Bronchus fibroblast of lung (primary cell): ENCODE data around the gene NLRP9. TPM values are rescaled to one million over a fixed set of nuclear protein-coding genes. Genes with fewer than 3 reads are reported as not detected.

Experiments
- total RNA-seq: library from RNA; depleted of rRNA; stranded (reverse); fragments of >200 nt; gene quantifications from 2 replicates; pipeline ENCODE4 v1.2.3, GENCODE V29; 2015

Gene NLRP9
- total RNA-seq, result not detected in 2 replicates

DNA sequence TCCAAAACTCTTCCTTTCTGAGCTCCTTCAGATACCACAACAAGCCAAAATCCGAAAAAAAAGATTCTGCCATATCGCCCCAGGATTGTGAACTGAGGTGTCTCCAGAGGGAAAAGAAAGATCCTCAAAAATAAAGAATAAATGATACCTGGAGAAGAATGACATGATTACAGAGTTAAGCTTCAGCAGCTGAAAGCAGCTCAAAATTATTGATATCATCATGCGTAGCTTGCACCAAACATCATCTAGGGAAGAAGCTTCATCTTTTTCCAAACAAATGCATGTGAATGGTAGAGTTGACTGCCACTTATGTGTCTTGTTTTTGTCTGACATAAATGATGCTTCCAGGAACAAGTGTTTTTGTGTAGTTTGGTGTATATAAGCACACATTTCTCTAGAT is at the start of gene NLRP9:
TSS of gene NLRP9 (minus strand) at position 101 of the 400 bp plus-strand sequence. CDS start at position 73, 28 bp downstream.

DNA sequence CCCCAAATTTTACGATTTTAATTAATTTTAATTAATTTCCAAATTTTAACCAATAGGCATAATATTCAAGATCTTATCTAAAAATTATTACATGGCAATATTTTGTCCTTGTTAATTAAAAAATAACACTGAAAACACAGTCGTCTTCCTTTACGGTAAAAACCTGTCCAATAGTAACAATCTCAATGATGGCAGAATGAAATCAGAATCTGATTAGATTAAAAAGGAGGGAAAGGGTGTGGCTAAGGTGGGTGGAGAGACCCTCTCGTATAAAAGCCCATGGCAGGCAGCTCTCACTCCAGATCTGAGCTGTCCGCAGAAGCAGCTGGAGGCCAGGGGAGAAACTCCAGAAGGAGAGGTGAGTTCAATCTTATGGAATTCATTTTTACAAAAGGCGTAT is 30.6 kb upstream of the NLRP9 start, which contains the start of gene RFPL4AL1:
TSS of gene RFPL4AL1 (plus strand) at position 301 of the 400 bp plus-strand sequence. CDS start 2,687 bp downstream, outside the sequence.

DNA sequence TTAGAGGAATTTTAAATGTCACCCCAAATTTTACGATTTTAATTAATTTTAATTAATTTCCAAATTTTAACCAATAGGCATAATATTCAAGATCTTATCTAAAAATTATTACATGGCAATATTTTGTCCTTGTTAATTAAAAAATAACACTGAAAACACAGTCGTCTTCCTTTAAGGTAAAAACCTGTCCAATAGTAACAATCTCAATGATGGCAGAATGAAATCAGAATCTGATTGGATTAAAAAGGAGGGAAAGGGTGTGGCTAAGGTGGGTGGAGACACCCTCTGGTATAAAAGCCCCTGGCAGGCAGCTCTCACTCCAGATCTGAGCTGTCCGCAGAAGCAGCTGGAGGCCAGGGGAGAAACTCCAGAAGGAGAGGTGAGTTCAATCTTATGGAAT is 20.6 kb upstream of the NLRP9 start, which contains the start of gene RFPL4A:
TSS of gene RFPL4A (plus strand) at position 301 of the 400 bp plus-strand sequence. CDS start 2,704 bp downstream, outside the sequence.

DNA sequence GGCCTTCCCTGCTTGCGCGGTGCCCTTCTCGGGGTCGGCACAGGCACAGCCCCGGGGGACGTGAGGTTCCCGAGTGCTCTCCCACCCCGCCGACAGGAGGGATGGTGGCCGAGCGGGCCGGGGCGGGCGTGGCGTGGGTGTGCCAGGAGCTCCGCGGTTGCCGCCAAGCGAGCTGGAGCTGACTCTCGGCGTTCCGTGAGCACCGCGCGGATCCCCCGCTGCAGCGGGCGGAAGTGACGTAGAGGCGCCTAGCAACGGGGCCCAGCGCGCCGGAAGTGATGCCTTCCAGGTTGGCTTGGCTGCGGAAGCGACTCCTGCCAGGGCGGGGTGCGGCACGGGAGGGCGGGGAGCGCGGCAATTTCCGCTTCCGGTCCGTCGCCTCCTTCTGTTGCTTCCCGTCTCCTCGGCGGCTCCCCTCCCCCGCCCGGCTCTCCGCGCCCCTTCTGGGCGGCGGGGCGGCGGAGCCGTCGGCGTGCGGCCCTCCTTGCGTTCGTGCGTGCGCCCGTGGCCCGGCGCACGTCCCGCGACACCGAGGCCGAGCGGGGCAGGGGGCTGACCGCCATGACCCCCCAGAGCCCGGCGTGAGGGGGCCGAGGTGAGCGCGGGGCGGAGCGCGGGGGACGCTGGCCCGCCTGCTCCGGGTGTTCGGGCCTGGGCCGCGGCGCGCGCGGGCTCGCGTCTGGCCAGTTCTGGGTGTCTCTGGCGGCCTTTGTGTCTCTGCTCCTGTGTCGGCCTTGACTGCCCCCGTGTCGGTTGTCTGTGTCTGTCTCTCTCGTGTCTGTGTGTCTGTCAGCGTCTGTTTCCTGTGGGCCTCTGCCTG is 63.2 kb downstream of the NLRP9 start, which contains the start of gene EPN1:
TSS of gene EPN1 (plus strand) at position 386 of the 820 bp plus-strand sequence. CDS start 3,402 bp downstream, outside the sequence.

Other genes with a start within 250 kb of the NLRP9 start
- 0.89 and 1.7 TPM in 2 replicates for gene SSC5D, start 250.0 kb downstream of the NLRP9 start, total RNA-seq
- not detected in 2 replicates for gene SBK2, start 201.3 kb downstream of the NLRP9 start, total RNA-seq
- gene SBK3, start 192.9 kb downstream of the NLRP9 start, total RNA-seq, result 0.15 TPM in 1 of 2 replicates, not detected in the other
- gene ZNF579, start 157.6 kb downstream of the NLRP9 start, total RNA-seq, result 5.0 and 5.2 TPM in 2 replicates
- gene FIZ1, start 138.9 kb downstream of the NLRP9 start, total RNA-seq, result 4.5 and 4.9 TPM in 2 replicates
- 19.3 and 19.7 TPM in 2 replicates for gene ZNF524, start 138.1 kb downstream of the NLRP9 start, total RNA-seq
- 2.4 and 3.2 TPM in 2 replicates for gene ZNF865, start 132.8 kb downstream of the NLRP9 start, total RNA-seq
- gene ZNF784, start 113.8 kb downstream of the NLRP9 start, total RNA-seq, result 1.9 and 3.0 TPM in 2 replicates
- gene ZNF580, start 97.4 kb downstream of the NLRP9 start, total RNA-seq, result 10.4 and 15.0 TPM in 2 replicates
- 20.5 and 26.3 TPM in 2 replicates for gene ZNF581, start 94.8 kb downstream of the NLRP9 start, total RNA-seq
- 14.7 and 15.6 TPM in 2 replicates for gene CCDC106, start 90.2 kb downstream of the NLRP9 start, total RNA-seq
- gene U2AF2, start 83.4 kb downstream of the NLRP9 start, total RNA-seq, result 197 and 225 TPM in 2 replicates
- gene EPN1, start 63.2 kb downstream of the NLRP9 start, total RNA-seq, result 103 and 112 TPM in 2 replicates
- not detected in 2 replicates for gene RFPL4A, start 20.7 kb upstream of the NLRP9 start, total RNA-seq
- gene RFPL4AL1, start 30.7 kb upstream of the NLRP9 start, total RNA-seq, result not detected in 2 replicates
- gene NLRP11, start 93.6 kb upstream of the NLRP9 start, total RNA-seq, result not detected in 2 replicates
- not detected in 2 replicates for gene NLRP4, start 98.1 kb upstream of the NLRP9 start, total RNA-seq
- gene NLRP13, start 193.9 kb upstream of the NLRP9 start, total RNA-seq, result not detected in 2 replicates
- not detected in 2 replicates for gene NLRP8, start 209.4 kb upstream of the NLRP9 start, total RNA-seq
- not detected in 2 replicates for gene NLRP5, start 248.4 kb upstream of the NLRP9 start, total RNA-seq